ENCODE results near the gene AKAP13.

The AKAP13 gene

GRCh38 chr15:85558848-85559247, 178.4 kb downstream of the AKAP13 start:
- no peak for DNase-seq (ENCODE audit: extremely low spot score)
- TF ChIP-seq ARNT (IDR thresholded peaks at IDR 0.05) (no peak), NFRKB (IDR thresholded peaks at IDR 0.05) (no peak), ZNF384 (IDR thresholded peaks at IDR 0.05) (no peak), FOXM1 (IDR thresholded peaks at IDR 0.05; ENCODE audit: borderline replicate concordance) (no peak), BHLHE40 (IDR thresholded peaks at IDR 0.05; ENCODE audit: borderline replicate concordance) (no peak), TARDBP (IDR thresholded peaks at IDR 0.05) (no peak), LEF1 (IDR thresholded peaks at IDR 0.05; ENCODE audit: borderline replicate concordance) (no peak), FOXK2 (IDR thresholded peaks at IDR 0.05) (no peak), SP1 (IDR thresholded peaks at IDR 0.05) (no peak), FOXA1 (IDR thresholded peaks at IDR 0.05) (no peak), SUZ12 (IDR thresholded peaks at IDR 0.05) (no peak), L3MBTL2 (conservative IDR thresholded peaks at IDR 0.05) (no peak), HDGF (IDR thresholded peaks at IDR 0.05; ENCODE audit: borderline replicate concordance) (no peak), ELF4 (IDR thresholded peaks at IDR 0.05) (no peak), CTBP1 (IDR thresholded peaks at IDR 0.05; ENCODE audit: borderline replicate concordance) (no peak)
- TF ChIP-seq, protein P1, sequence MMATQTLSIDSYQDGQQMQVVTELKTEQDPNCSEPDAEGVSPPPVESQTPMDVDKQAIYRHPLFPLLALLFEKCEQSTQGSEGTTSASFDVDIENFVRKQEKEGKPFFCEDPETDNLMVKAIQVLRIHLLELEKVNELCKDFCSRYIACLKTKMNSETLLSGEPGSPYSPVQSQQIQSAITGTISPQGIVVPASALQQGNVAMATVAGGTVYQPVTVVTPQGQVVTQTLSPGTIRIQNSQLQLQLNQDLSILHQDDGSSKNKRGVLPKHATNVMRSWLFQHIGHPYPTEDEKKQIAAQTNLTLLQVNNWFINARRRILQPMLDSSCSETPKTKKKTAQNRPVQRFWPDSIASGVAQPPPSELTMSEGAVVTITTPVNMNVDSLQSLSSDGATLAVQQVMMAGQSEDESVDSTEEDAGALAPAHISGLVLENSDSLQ (IDR thresholded peaks at IDR 0.05), result no peak
- CTCF ChIA-PET, result no interaction called here
- POLR2A ChIA-PET, result no interaction called here

GRCh38 chr15:85559530-85559929, 179.1 kb downstream of the AKAP13 start:
- CTCF ChIA-PET, result interaction anchor here (0.6 kb wide), 1 partner anchor 272 kb away, joined by 5 read pairs; no protein-coding TSS in a partner anchor
- POLR2A ChIA-PET, result no interaction called here
- TF ChIP-seq BHLHE40 (IDR thresholded peaks at IDR 0.05; ENCODE audit: borderline replicate concordance), result no peak
- TF ChIP-seq ZNF384 (IDR thresholded peaks at IDR 0.05), result no peak
- no peak for TF ChIP-seq HDGF (IDR thresholded peaks at IDR 0.05; ENCODE audit: borderline replicate concordance)
- TF ChIP-seq FOXM1 (IDR thresholded peaks at IDR 0.05; ENCODE audit: borderline replicate concordance), result no peak
- no peak for TF ChIP-seq L3MBTL2 (conservative IDR thresholded peaks at IDR 0.05)
- no peak for TF ChIP-seq LEF1 (IDR thresholded peaks at IDR 0.05; ENCODE audit: borderline replicate concordance)
- TF ChIP-seq ELF4 (IDR thresholded peaks at IDR 0.05), result no peak
- no peak for TF ChIP-seq FOXA1 (IDR thresholded peaks at IDR 0.05)
- no peak for TF ChIP-seq TARDBP (IDR thresholded peaks at IDR 0.05)
- TF ChIP-seq ARNT (IDR thresholded peaks at IDR 0.05), result no peak
- TF ChIP-seq, protein P1 (IDR thresholded peaks at IDR 0.05), result no peak
- TF ChIP-seq SP1 (IDR thresholded peaks at IDR 0.05), result no peak
- no peak for TF ChIP-seq NFRKB (IDR thresholded peaks at IDR 0.05)
- no peak for TF ChIP-seq SUZ12 (IDR thresholded peaks at IDR 0.05)
- no peak for TF ChIP-seq CTBP1 (IDR thresholded peaks at IDR 0.05; ENCODE audit: borderline replicate concordance)
- TF ChIP-seq FOXK2 (IDR thresholded peaks at IDR 0.05), result no peak
- no peak for DNase-seq (ENCODE audit: extremely low spot score)

GRCh38 chr15:85562824-85563223, 182.4 kb downstream of the AKAP13 start:
- POLR2A ChIA-PET, result no interaction called here
- CTCF ChIA-PET, result no interaction called here
- no peak for DNase-seq (ENCODE audit: extremely low spot score)

GRCh38 chr15:85563328-85563727, 182.9 kb downstream of the AKAP13 start:
- ChIA-PET CTCF (no interaction called here), POLR2A (no interaction called here)
- TF ChIP-seq ZNF384 (IDR thresholded peaks at IDR 0.05) (peak; percentile 72), ELF4 (IDR thresholded peaks at IDR 0.05) (no peak)
- no peak for DNase-seq (ENCODE audit: extremely low spot score)

More at GRCh38 chr15:85562824-85563223, 182.4 kb downstream of the AKAP13 start:
- no peak for TF ChIP-seq SP1 (IDR thresholded peaks at IDR 0.05)
- no peak for TF ChIP-seq LEF1 (IDR thresholded peaks at IDR 0.05; ENCODE audit: borderline replicate concordance)
- no peak for TF ChIP-seq CTBP1 (IDR thresholded peaks at IDR 0.05; ENCODE audit: borderline replicate concordance)
- TF ChIP-seq SUZ12 (IDR thresholded peaks at IDR 0.05), result no peak
- TF ChIP-seq BHLHE40 (IDR thresholded peaks at IDR 0.05; ENCODE audit: borderline replicate concordance), result no peak
- TF ChIP-seq FOXA1 (IDR thresholded peaks at IDR 0.05), result no peak
- TF ChIP-seq TARDBP (IDR thresholded peaks at IDR 0.05), result no peak
- TF ChIP-seq, protein P1 (IDR thresholded peaks at IDR 0.05), result no peak
- no peak for TF ChIP-seq FOXK2 (IDR thresholded peaks at IDR 0.05)
- no peak for TF ChIP-seq ELF4 (IDR thresholded peaks at IDR 0.05)

DNA sequence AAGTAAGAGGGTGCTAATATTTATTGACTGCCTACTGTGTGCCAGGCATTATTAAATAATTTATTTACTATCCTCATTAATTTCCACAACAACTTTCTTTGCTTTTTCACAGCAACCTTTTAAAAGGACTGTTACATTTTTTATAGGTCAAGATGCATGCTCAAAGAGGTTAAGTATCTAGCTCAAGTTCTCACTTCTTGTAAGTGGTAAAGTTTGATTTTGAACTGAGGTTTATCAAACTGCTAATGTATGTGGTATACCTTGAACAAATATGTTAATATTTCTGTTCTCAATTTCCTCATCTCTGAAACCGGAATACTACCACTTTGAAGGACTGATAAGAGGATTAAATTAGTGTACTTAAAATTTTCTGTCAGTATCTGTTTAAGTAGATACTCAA, 183.3 kb downstream of the AKAP13 start:
- CTCF ChIA-PET, result no interaction called here
- no peak for DNase-seq (ENCODE audit: extremely low spot score)
- TF ChIP-seq, protein P1 (IDR thresholded peaks at IDR 0.05), result no peak
- TF ChIP-seq BHLHE40 (IDR thresholded peaks at IDR 0.05; ENCODE audit: borderline replicate concordance), result no peak
- no peak for TF ChIP-seq SUZ12 (IDR thresholded peaks at IDR 0.05)
- no peak for TF ChIP-seq HDGF (IDR thresholded peaks at IDR 0.05; ENCODE audit: borderline replicate concordance)
- no peak for TF ChIP-seq ARNT (IDR thresholded peaks at IDR 0.05)
- no peak for TF ChIP-seq FOXK2 (IDR thresholded peaks at IDR 0.05)
- TF ChIP-seq ELF4 (IDR thresholded peaks at IDR 0.05), result no peak
- no peak for TF ChIP-seq NFRKB (IDR thresholded peaks at IDR 0.05)
- TF ChIP-seq FOXA1 (IDR thresholded peaks at IDR 0.05), result no peak
- no peak for TF ChIP-seq FOXM1 (IDR thresholded peaks at IDR 0.05; ENCODE audit: borderline replicate concordance)
- no peak for TF ChIP-seq SP1 (IDR thresholded peaks at IDR 0.05)
- no peak for TF ChIP-seq L3MBTL2 (conservative IDR thresholded peaks at IDR 0.05)
- no peak for TF ChIP-seq CTBP1 (IDR thresholded peaks at IDR 0.05; ENCODE audit: borderline replicate concordance)
- TF ChIP-seq LEF1 (IDR thresholded peaks at IDR 0.05; ENCODE audit: borderline replicate concordance), result no peak
- TF ChIP-seq TARDBP (IDR thresholded peaks at IDR 0.05), result no peak
- POLR2A ChIA-PET, result no interaction called here

DNA sequence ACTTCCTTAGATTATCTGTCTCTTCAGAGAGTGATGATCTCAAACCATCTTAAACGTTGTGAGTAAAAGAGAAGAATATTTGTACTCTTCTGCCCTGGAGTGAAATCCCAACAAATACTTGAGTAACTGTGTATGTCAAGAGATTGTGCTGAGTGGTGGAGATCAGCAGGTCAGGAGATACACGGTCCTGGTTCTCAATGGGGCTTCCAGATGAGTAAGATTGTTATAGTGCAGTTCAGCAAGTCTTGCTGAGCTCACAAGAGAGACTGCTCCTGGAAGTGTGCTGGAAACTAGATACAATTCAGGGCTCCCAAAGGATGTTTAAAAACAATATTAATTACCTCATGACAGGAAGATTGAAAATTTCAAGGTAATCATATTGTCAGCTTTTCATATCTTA, 184.3 kb downstream of the AKAP13 start:
- CTCF ChIA-PET, result no interaction called here
- TF ChIP-seq FOXK2 (IDR thresholded peaks at IDR 0.05) (no peak), TARDBP (IDR thresholded peaks at IDR 0.05) (no peak), FOXM1 (IDR thresholded peaks at IDR 0.05; ENCODE audit: borderline replicate concordance) (no peak), ARNT (IDR thresholded peaks at IDR 0.05) (no peak), SP1 (IDR thresholded peaks at IDR 0.05) (no peak), HDGF (IDR thresholded peaks at IDR 0.05; ENCODE audit: borderline replicate concordance) (no peak), NFRKB (IDR thresholded peaks at IDR 0.05) (no peak)

More for the DNA sequence above, 184.3 kb downstream of the AKAP13 start:
- no peak for DNase-seq (ENCODE audit: extremely low spot score)
- POLR2A ChIA-PET, result no interaction called here

Measured in HEK293T (cell line).